Measurements from ENCODE around the gene HSDL2. TPM values are rescaled to one million over a fixed set of nuclear protein-coding genes. Genes with fewer than 3 reads are reported as not detected.

Gene HSDL2
- total RNA-seq, 2 experiments from 2014 or later: 24.7 to 30.9 TPM

DNA sequence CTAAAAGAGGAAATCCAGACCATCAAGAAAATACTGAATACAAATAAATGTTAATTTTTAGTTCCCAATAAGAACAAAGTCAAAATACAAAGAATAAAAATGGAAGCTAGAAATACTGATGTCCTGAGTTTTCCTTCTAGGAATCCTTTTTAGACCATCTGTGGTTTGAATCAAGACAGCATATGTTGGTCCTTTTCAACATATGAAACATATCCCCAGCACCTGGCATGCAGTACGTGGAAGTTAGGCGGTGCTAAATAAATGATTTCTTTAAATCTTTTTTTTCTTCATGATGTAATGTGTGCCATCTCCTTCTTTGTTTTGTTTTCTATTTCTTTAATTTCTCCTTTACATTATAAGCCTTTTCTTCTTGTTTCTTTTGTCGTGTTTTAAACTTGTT lies 140.7 kb downstream of the HSDL2 start:
- no peaks in the 10 kb centered on the region for H3K36me3 Mint-ChIP-seq (ENCODE audit: low read depth)
- intact Hi-C loops (cut with DNase I, micrococcal nuclease): no loop called here
- H3K27me3 Mint-ChIP-seq: no peaks in the 10 kb centered on the region
- ChIA-PET POLR2A (no interaction called here), CTCF (no interaction called here)
- DNase-seq: no peak
- H3K4me1 Mint-ChIP-seq: no peaks in the 10 kb centered on the region
- H3K4me3 Mint-ChIP-seq: no peak overlapping the region
- no peaks in the 10 kb centered on the region for H3K9me3 Mint-ChIP-seq (ENCODE audit: low read depth)
- ATAC-seq: no peak
- H3K27ac Mint-ChIP-seq: no peak overlapping the region

Other genes with a start within 250 kb of the HSDL2 start
- 1 to 10 TPM; 2.5 TPM for gene SUSD1, start 204.8 kb upstream of the HSDL2 start, total RNA-seq
- 100 to 1,000 TPM in 1 of 2 experiments, 10 to 100 TPM in 1; 98.9 to 176 TPM for gene PTBP3, start 46.5 kb upstream of the HSDL2 start, total RNA-seq
- gene KIAA1958, start 106.7 kb downstream of the HSDL2 start, total RNA-seq: 10 to 100 TPM in 1 of 2 experiments, 1 to 10 TPM in 1; 9.7 to 13.0 TPM